SHP77 (cell line): ENCODE measurements around the gene ADD2.
"Not testable (repeated sequence)": the region's sequence is repeated elsewhere in the genome, so short reads cannot be mapped to it uniquely, and the experiment has no call there.

Experiments used
- DNase-seq, 2 experiments: peaks; one replicate each; lab custom pipeline; 2025; lab: John Stamatoyannopoulos, UW

ADD2 gene

GRCh38 chr2:70751881-70752280, 16.1 kb downstream of the ADD2 start:
- DNase-seq, result no peak

GRCh38 chr2:70750320-70750719, 17.7 kb downstream of the ADD2 start:
- no peak for DNase-seq

GRCh38 chr2:70748002-70748784, 19.8 kb downstream of the ADD2 start:
- no peak for DNase-seq

GRCh38 chr2:70747284-70747683, 20.7 kb downstream of the ADD2 start:
- no peak for DNase-seq

GRCh38 chr2:70746094-70746974, 21.7 kb downstream of the ADD2 start:
- no peak for DNase-seq

GRCh38 chr2:70745276-70745825, 22.6 kb downstream of the ADD2 start:
- no peak for DNase-seq

GRCh38 chr2:70744397-70744796, 23.6 kb downstream of the ADD2 start:
- no peak for DNase-seq

GRCh38 chr2:70743677-70744076, 24.3 kb downstream of the ADD2 start:
- DNase-seq, result no peak

- DNase-seq, result no peak
These were observed 24.9 kb downstream of the ADD2 start for GRCh38 chr2:70743068-70743467.

GRCh38 chr2:70739492-70739891, 28.5 kb downstream of the ADD2 start:
- DNase-seq, result not testable (repeated sequence)

- no peak for DNase-seq
These were observed 29.8 kb downstream of the ADD2 start for GRCh38 chr2:70738159-70738558.

GRCh38 chr2:70735071-70735470, 32.9 kb downstream of the ADD2 start:
- no peak for DNase-seq

GRCh38 chr2:70733646-70734180, 34.3 kb downstream of the ADD2 start:
- DNase-seq, result no peak

GRCh38 chr2:70732766-70733645, 35.0 kb downstream of the ADD2 start:
- no peak for DNase-seq

GRCh38 chr2:70730730-70731129, 37.3 kb downstream of the ADD2 start:
- no peak for DNase-seq

GRCh38 chr2:70729647-70730046, 38.4 kb downstream of the ADD2 start:
- no peak for DNase-seq

- no peak for DNase-seq
These were observed 39.9 kb downstream of the ADD2 start for GRCh38 chr2:70728128-70728527.

- DNase-seq, result no peak
These were observed 40.9 kb downstream of the ADD2 start for GRCh38 chr2:70726947-70727725.

GRCh38 chr2:70725505-70725904, 42.5 kb downstream of the ADD2 start:
- DNase-seq, result no peak

- no peak for DNase-seq
These were observed 43.6 kb downstream of the ADD2 start for GRCh38 chr2:70724366-70724765.
